ENCODE measurements around the gene CTBP1. TPM values are rescaled to one million over a fixed set of nuclear protein-coding genes. Genes with fewer than 3 reads are reported as not detected.

The CTBP1 gene
- total and polyA plus RNA-seq, 2 of the 8 experiments (the other 6 are each of a cell fraction or from before 2014, with no cell fraction given), result 128 to 185 TPM

- Histone ChIP-seq H3K23me2 (ENCODE audit: low read depth, low read length) (no peaks in the 10 kb centered on the region), H4K20me1 (replicated peaks in 1 of 2; ENCODE audit: control insufficient read depth in 1 of 2, insufficient read depth in 2 of 2, low read length in 2 of 2) (peaks cover 0 to 2% of the 10 kb centered on the region in 2 experiments), H3K23ac (ENCODE audit: insufficient read length) (no peak overlapping the region), H2AFZ (ENCODE audit: low read length) (no peak overlapping the region), H3K4me3 (ENCODE audit: extremely low read depth in 1 of 4, insufficient read depth in 2 of 4, low read depth in 3 of 4, low read length in 4 of 4) (no peak overlapping the region), H3K27me3 (replicated peaks in 1 of 4; ENCODE audit: control insufficient read depth in 3 of 4, extremely low read depth in 1 of 4, insufficient read depth in 3 of 4, low read length in 3 of 4) (peaks cover 0 to 7% (median 3%) of the 10 kb centered on the region in 4 experiments; a peak in 6 of 7 replicates), H3K9me3 (ENCODE audit: insufficient read depth in 2 of 2, low read depth in 1 of 2, low read length in 1 of 2) (peaks cover 18 to 21% of the 10 kb centered on the region in 2 experiments), H3K4me1 (replicated peaks in 1 of 4; ENCODE audit: control insufficient read depth in 3 of 4, insufficient read depth in 4 of 4, low read length in 3 of 4) (no peaks in the 10 kb centered on the region), H4K5ac (ENCODE audit: insufficient read length, low read depth, low read length) (no peak overlapping the region), H3K36me3 (ENCODE audit: control insufficient read depth in 2 of 4, insufficient read depth in 4 of 4, low read length in 3 of 4) (no peaks in the 10 kb centered on the region), H2BK5ac (ENCODE audit: low read depth, low read length) (no peak overlapping the region), H3K79me2 (ENCODE audit: control insufficient read depth in 1 of 2, insufficient read depth in 2 of 2, low read length in 2 of 2) (no peaks in the 10 kb centered on the region; a peak in 1 of 4 replicates), H3K18ac (ENCODE audit: extremely low read depth, low read length) (no peak overlapping the region), H3K4me2 (ENCODE audit: insufficient read depth in 1 of 2, low read depth in 2 of 2, low read length in 2 of 2) (no peak overlapping the region), H2BK120ac (replicated peaks; ENCODE audit: low read depth, low read length) (no peak overlapping the region), H3K56ac (replicated peaks; ENCODE audit: insufficient read length, low read depth, low read length) (no peak overlapping the region), H4K91ac (replicated peaks; ENCODE audit: insufficient read length, low read length) (no peak overlapping the region), H3K79me1 (ENCODE audit: low read depth, low read length) (no peaks in the 10 kb centered on the region), H3K9ac (replicated peaks in 1 of 4; ENCODE audit: extremely low read depth in 1 of 4, low read depth in 3 of 4, low read length in 3 of 4) (no peak overlapping the region), H4K8ac (ENCODE audit: extremely low read depth, insufficient read depth, low read length) (no peak overlapping the region; the same call in 1 of the 2 replicates), H2BK20ac (ENCODE audit: low read length) (no peak overlapping the region), H2BK12ac (ENCODE audit: low read depth, low read length) (no peak overlapping the region), H3K4ac (replicated peaks; ENCODE audit: insufficient read length, low read depth, low read length) (no peak overlapping the region), H3K27ac (ENCODE audit: low read depth, low read length) (no peak overlapping the region), H2AK5ac (ENCODE audit: low read depth, low read length) (no peak overlapping the region), H2BK15ac (ENCODE audit: low read length) (no peak overlapping the region), H3K14ac (ENCODE audit: insufficient read length) (no peak overlapping the region)
- DNase-seq (ENCODE audit: low read depth in 1 of 2, low spot score in 2 of 2), result no peak
- 65% methylated on average over 10 of the region's 11 CpGs; no CpG with 5 or more reads in 1 of the 2 experiments for WGBS, 2 experiments (ENCODE audit: extremely low coverage in 1 of 2, insufficient coverage in 1 of 2, insufficient read length in 1 of 2, insufficient replicate concordance in 2 of 2, low coverage in 1 of 2, low lambda C conversion rate in 2 of 2, missing lambda C conversion rate in 1 of 2)
- ChIA-PET CTCF (ENCODE audit: partially characterized antibody) (interaction anchor here (0.5 to 1.6 kb wide), 6 partner anchors 11 to 506 kb away, joined by 3 to 6 read pairs (median 4); no protein-coding TSS in a partner anchor), POLR2A (ENCODE audit: partially characterized antibody) (interaction anchor here (0.6 to 1.3 kb wide), 2 partner anchors 10 to 11 kb away, joined by 3 read pairs; no protein-coding TSS in a partner anchor)
- FAIRE-seq, result no peak
- TF ChIP-seq CHD1 (IDR thresholded peaks at IDR 0.05; ENCODE audit: low read depth, low read length) (no peak), SIN3A (conservative IDR thresholded peaks at IDR 0.05 in 1 of 2, IDR thresholded peaks at IDR 0.05 in 1 of 2; ENCODE audit: low read depth in 1 of 2, low read length in 2 of 2) (no peak), POLR2AphosphoS5 (IDR thresholded peaks at IDR 0.05; ENCODE audit: low read depth, low read length) (no peak), RAD21 (IDR thresholded peaks at IDR 0.05 in 1 of 2, conservative IDR thresholded peaks at IDR 0.05 in 1 of 2; ENCODE audit: low read depth in 2 of 2, low read length in 2 of 2) (no peak), CHD2 (IDR thresholded peaks at IDR 0.05; ENCODE audit: low read length) (no peak), JUN (IDR thresholded peaks at IDR 0.05; ENCODE audit: low read depth, low read length) (no peak), BRCA1 (IDR thresholded peaks at IDR 0.05; ENCODE audit: low read depth, low read length) (no peak), BCL11A (IDR thresholded peaks at IDR 0.05; ENCODE audit: low read depth in 2 of 2, low read length in 2 of 2) (no peak), NRF1 (IDR thresholded peaks at IDR 0.05; ENCODE audit: low read depth, low read length) (no peak)
- TF ChIP-seq, protein P1, sequence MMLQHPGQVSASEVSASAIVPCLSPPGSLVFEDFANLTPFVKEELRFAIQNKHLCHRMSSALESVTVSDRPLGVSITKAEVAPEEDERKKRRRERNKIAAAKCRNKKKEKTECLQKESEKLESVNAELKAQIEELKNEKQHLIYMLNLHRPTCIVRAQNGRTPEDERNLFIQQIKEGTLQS (IDR thresholded peaks at IDR 0.05; ENCODE audit: insufficient read depth, low read depth, low read length), result no peak
- TF ChIP-seq, protein P2, sequence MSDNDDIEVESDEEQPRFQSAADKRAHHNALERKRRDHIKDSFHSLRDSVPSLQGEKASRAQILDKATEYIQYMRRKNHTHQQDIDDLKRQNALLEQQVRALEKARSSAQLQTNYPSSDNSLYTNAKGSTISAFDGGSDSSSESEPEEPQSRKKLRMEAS (IDR thresholded peaks at IDR 0.05), result no peak
Observed at GRCh38 chr4:1178300-1179088, 70.4 kb downstream of the CTBP1 start.
